Measurements from ENCODE around the gene JADE2.
A peak's percentile ranks its signal among the peaks of the same experiment; 100 is the strongest.

JADE2 gene

DNA sequence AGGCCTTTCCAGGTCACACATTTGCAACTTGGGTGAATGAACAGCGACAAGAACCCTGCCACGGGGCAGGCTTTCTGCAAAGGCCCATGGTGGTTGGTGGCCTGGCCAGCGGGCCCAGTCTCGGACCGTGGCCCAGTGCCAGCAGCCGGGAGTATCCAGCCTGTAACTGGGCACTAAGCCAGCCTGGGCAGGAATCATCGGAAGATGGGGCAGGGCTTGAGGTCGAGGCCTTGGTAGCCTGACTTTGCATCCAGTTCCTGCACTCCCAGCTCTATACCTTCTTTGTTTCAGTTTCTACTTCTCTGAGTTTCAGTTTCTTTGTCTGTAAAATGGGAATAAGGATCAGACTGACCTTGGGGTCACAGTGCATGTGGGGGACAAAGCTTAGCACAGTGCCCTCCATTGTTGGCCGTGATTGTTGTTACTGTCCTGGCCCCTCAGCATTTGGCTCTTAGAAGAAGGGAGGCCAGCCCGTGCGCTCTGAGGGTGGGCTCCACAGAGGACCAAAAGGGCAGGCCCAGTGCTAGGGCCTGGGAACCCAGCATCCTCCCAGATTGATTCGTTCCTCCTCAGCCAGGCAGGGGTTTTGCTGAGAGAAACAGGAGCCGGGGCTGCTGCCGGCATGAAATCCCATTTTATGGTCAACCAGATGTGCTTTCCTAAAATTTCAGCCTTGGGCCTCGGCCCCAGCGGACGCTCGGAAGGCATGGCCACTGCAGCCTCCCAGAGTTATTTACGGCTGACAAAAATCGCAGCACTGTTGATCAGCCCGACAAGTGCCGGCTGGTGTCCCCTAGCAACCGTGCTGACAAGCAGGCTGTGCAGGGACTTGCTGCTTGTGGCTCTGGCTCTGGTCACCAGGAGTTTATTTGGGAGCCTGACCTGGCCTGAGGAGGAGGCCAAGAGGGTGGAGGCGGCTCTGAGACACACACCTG, 43.6 kb downstream of the JADE2 start (continued):
- TF ChIP-seq ZNF211 (tag by site-specific recombination; IDR thresholded peaks at IDR 0.05; ENCODE audit: low read depth) (no peak), ZNF324 (tag by site-specific recombination; IDR thresholded peaks at IDR 0.05) (no peak), CTCF (tag by site-specific recombination; IDR thresholded peaks at IDR 0.05) (no peak)

- H3K4me1 ChIP-seq (ENCODE audit: control insufficient read depth, insufficient read depth, low read length) = no peaks in the 10 kb centered on the region
- no peak overlapping the region for H3K27ac ChIP-seq (ENCODE audit: extremely low read depth, low read depth, low read length)
- no peak for TF ChIP-seq KLF10 (tag by site-specific recombination; IDR thresholded peaks at IDR 0.05)
- TF ChIP-seq ZNF830 (tag by site-specific recombination; IDR thresholded peaks at IDR 0.05; ENCODE audit: low read depth) = no peak
- no peak for TF ChIP-seq ZNF623 (tag by site-specific recombination; IDR thresholded peaks at IDR 0.05)
- no peak for TF ChIP-seq ZNF335 (tag by site-specific recombination; conservative IDR thresholded peaks at IDR 0.05)
- no peak for TF ChIP-seq ZNF76 (tag by site-specific recombination; IDR thresholded peaks at IDR 0.05; ENCODE audit: borderline replicate concordance, low read depth)
- no peak for TF ChIP-seq WT1 (tag by site-specific recombination; IDR thresholded peaks at IDR 0.05)
- no peak for TF ChIP-seq ZXDB (tag by site-specific recombination; IDR thresholded peaks at IDR 0.05)
- TF ChIP-seq ZNF248 (tag by site-specific recombination; IDR thresholded peaks at IDR 0.05) = no peak
- no peak for TF ChIP-seq ZNF596 (tag by site-specific recombination; IDR thresholded peaks at IDR 0.05)
- H3K9me3 ChIP-seq (ENCODE audit: control insufficient read depth, insufficient read depth, low read depth, low read length) = no peaks in the 10 kb centered on the region
- POLR2A ChIA-PET = no interaction called here
- H3K4me3 ChIP-seq (ENCODE audit: low read depth, low read length) = no peak overlapping the region
- H3K36me3 ChIP-seq (ENCODE audit: control insufficient read depth in 2 of 2, insufficient read depth in 1 of 2, low read length in 2 of 2) = peaks cover 0 to 15% of the 10 kb centered on the region in 2 experiments; a peak in 1 of 3 replicates
- CTCF ChIA-PET = no interaction called here
These were observed 44.4 kb downstream of the JADE2 start for GRCh38 chr5:134569758-134570364.

DNA sequence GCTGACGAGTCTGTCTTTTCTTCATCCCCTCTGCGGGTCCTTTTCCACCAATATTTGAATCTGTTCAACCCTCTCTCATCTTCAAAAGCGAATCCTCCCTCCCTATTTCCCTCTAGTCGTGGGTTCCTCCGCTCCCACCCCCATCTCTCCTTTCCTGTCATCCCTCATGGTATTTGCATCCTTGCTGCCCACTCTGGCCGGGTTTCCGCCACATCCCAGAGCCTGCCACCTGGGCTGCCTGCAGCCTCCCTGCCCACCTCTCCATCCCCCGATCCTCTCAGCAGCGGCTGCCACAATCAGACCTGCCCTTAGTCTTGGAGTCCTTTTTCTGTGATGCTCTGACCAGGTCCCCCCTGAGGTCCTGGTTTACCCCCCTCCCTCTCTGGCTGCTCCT, 44.9 kb downstream of the JADE2 start:
- no peaks in the 10 kb centered on the region for H3K9me3 ChIP-seq (ENCODE audit: control insufficient read depth, insufficient read depth, low read depth, low read length)
- no peak overlapping the region for H3K4me3 ChIP-seq (ENCODE audit: low read depth, low read length)
- ChIA-PET POLR2A (no interaction called here), CTCF (interaction anchor here (0.7 to 1.3 kb wide), 2 partner anchors 10 to 13 kb away, joined by 3 read pairs; no protein-coding TSS in a partner anchor)
- H3K4me1 ChIP-seq (ENCODE audit: control insufficient read depth, insufficient read depth, low read length) = no peaks in the 10 kb centered on the region
- H3K27ac ChIP-seq (ENCODE audit: extremely low read depth, low read depth, low read length) = no peak overlapping the region
- TF ChIP-seq EGR2 (tag by site-specific recombination; IDR thresholded peaks at IDR 0.05; ENCODE audit: low read depth) (peak; percentile 71), ZNF488 (tag by site-specific recombination; IDR thresholded peaks at IDR 0.05) (no peak)
- TF ChIP-seq, protein P1, sequence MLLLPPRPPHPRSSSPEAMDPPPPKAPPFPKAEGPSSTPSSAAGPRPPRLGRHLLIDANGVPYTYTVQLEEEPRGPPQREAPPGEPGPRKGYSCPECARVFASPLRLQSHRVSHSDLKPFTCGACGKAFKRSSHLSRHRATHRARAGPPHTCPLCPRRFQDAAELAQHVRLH (tag by site-specific recombination; IDR thresholded peaks at IDR 0.05) = no peak
- H3K36me3 ChIP-seq (ENCODE audit: control insufficient read depth in 2 of 2, insufficient read depth in 1 of 2, low read length in 2 of 2) = peaks cover 0 to 18% of the 10 kb centered on the region in 2 experiments; a peak in 2 of 3 replicates

DNA sequence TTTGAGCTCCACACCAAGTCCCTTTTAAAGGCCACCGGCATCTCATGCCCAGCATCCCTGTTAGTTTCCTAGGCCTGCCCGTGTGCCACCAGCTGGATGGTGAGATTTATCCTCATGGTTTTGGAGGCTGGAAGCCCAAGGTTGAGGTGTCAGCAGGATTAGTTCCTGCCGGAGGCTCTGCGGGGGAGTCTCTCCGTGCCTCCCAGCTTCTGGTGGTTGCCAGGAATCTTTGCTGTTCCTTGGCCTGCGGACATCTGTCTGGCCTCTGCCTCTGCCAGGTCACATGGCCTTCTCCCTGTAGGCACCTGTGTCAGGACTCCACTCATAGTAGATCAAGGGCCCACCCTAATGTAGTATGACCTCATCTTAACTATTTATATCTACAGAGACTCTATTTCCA, 45.4 kb downstream of the JADE2 start:
- ChIA-PET POLR2A (no interaction called here), CTCF (interaction anchor here (0.7 to 1.3 kb wide), 2 partner anchors 9 to 13 kb away, joined by 3 read pairs; no protein-coding TSS in a partner anchor)
- H3K27ac ChIP-seq (ENCODE audit: extremely low read depth, low read depth, low read length) = no peak overlapping the region
- TF ChIP-seq ZNF704 (tag by site-specific recombination; IDR thresholded peaks at IDR 0.05) (no peak), ZNF548 (tag by site-specific recombination; IDR thresholded peaks at IDR 0.05) (peak; percentile 81), ZBTB7A (tag by site-specific recombination; IDR thresholded peaks at IDR 0.05; ENCODE audit: low read depth) (no peak), ZNF501 (tag by site-specific recombination; IDR thresholded peaks at IDR 0.05) (no peak), KLF17 (tag by site-specific recombination; IDR thresholded peaks at IDR 0.05) (no peak), ZBTB1 (tag by site-specific recombination; IDR thresholded peaks at IDR 0.05) (no peak), ZNF529 (tag by site-specific recombination; IDR thresholded peaks at IDR 0.05; ENCODE audit: insufficient replicate concordance) (no peak)
- no peaks in the 10 kb centered on the region for H3K4me1 ChIP-seq (ENCODE audit: control insufficient read depth, insufficient read depth, low read length)
- H3K9me3 ChIP-seq (ENCODE audit: control insufficient read depth, insufficient read depth, low read depth, low read length) = no peaks in the 10 kb centered on the region
- H3K36me3 ChIP-seq (ENCODE audit: control insufficient read depth in 2 of 2, insufficient read depth in 1 of 2, low read length in 2 of 2) = peaks cover 3 to 18% of the 10 kb centered on the region in 2 experiments; a peak in 2 of 3 replicates
- H3K4me3 ChIP-seq (ENCODE audit: low read depth, low read length) = no peak overlapping the region
